A549 treated with ZK216348 at 1 μM for 4 hours (cell line): ENCODE measurements around the gene MORC4. TPM values are rescaled to one million over a fixed set of nuclear protein-coding genes. Genes with fewer than 3 reads are reported as not detected.

Experiments used
- total RNA-seq: library from RNA; stranded (reverse); fragments of 200-300 nt; extraction: Qiagen RNA extraction; gene quantifications from 5 replicates; pipeline ENCODE4 v1.2.3, GENCODE V29; 2022; ENCODE audit warnings: low read depth

Gene MORC4
- total RNA-seq, result 32.7 to 46.9 TPM (median 33.4 TPM) in 5 replicates

GRCh38 chrX:107000013-107000515, at the start of gene MORC4:
MORC4 (minus strand) TSS chrX:107000212; CDS start chrX:106999969, 243 bp downstream.

GRCh38 chrX:106919932-106920452, 80.0 kb downstream of the MORC4 start, which contains the start of gene CLDN2:
CLDN2 (plus strand) TSS chrX:106920402; CDS start chrX:106928229, 7,827 bp downstream.

GRCh38 chrX:106903291-106903824, 96.7 kb downstream of the MORC4 start, which contains the start of gene RIPPLY1:
RIPPLY1 (minus strand) TSS chrX:106903341; CDS start chrX:106903287, 54 bp downstream.

Other genes starting within 250 kb of the MORC4 start
- gene TBC1D8B, start 197.5 kb downstream of the MORC4 start, total RNA-seq, result 0.83 to 1.8 TPM (median 1.5 TPM) in 5 replicates
- not detected in 5 replicates for gene RIPPLY1, start 96.9 kb downstream of the MORC4 start, total RNA-seq
- gene CLDN2, start 79.8 kb downstream of the MORC4 start, total RNA-seq, result 5.7 to 8.2 TPM (median 7.9 TPM) in 5 replicates
- 7.1 to 13.8 TPM (median 9.5 TPM) in 5 replicates for gene RBM41, start 118.6 kb upstream of the MORC4 start, total RNA-seq
- 13.3 to 20.0 TPM (median 15.5 TPM) in 5 replicates for gene NUP62CL, start 206.2 kb upstream of the MORC4 start, total RNA-seq
- not detected in 5 replicates for gene DNAAF6, start 206.4 kb upstream of the MORC4 start, total RNA-seq